Measurements from ENCODE around the gene SLC4A1AP. TPM values are rescaled to one million over a fixed set of nuclear protein-coding genes. Genes with fewer than 3 reads are reported as not detected.

Gene SLC4A1AP
- total RNA-seq, 1 experiment from 2014 or later: 19.8 TPM

- Histone ChIP-seq H3K9me3 (ENCODE audit: control insufficient read depth in 1 of 2, insufficient read depth in 1 of 2, low read depth in 1 of 2, low read length in 2 of 2) (no peaks in the 10 kb centered on the region), H3K27me3 (ENCODE audit: insufficient read depth, low read length) (no peaks in the 10 kb centered on the region), H3K4me2 (ENCODE audit: low read length) (no peak overlapping the region), H3K79me2 (ENCODE audit: insufficient read depth, low read length) (no peaks in the 10 kb centered on the region), H4K20me1 (ENCODE audit: insufficient read depth) (no peaks in the 10 kb centered on the region), H3K4me3 (replicated peaks in 1 of 2; ENCODE audit: low read depth in 1 of 2, low read length in 2 of 2) (no peak overlapping the region), H3K9ac (ENCODE audit: low read length) (no peak overlapping the region), H3K27ac (ENCODE audit: low read depth, low read length) (no peak overlapping the region), H3K36me3 (ENCODE audit: control insufficient read depth in 1 of 2, insufficient read depth in 2 of 2, low read length in 2 of 2) (no peaks in the 10 kb centered on the region), H2AFZ (ENCODE audit: low read depth, low read length, poor library complexity, severe bottlenecking) (no peak overlapping the region), H3K9me2 (ENCODE audit: insufficient read depth) (no peaks in the 10 kb centered on the region), H3K4me1 (ENCODE audit: control insufficient read depth in 1 of 2, insufficient read depth in 2 of 2, low read length in 2 of 2) (peaks cover 13 to 45% of the 10 kb centered on the region in 2 experiments)
- CTCF ChIA-PET: no interaction called here
- DNase-seq (ENCODE audit: low read depth, low spot score) (no peak), ATAC-seq (no peak)
- TF ChIP-seq CEBPB (IDR thresholded peaks at IDR 0.05; ENCODE audit: low read depth): peak; percentile 48
- TF ChIP-seq POLR2AphosphoS5 (IDR thresholded peaks at IDR 0.05; ENCODE audit: low read depth, low read length): no peak
- POLR2A ChIA-PET: no interaction called here
- no TSS peak for BruUV-seq (replicated peaks)
- intact Hi-C loops (cut with micrococcal nuclease): no loop called here
- RAD21 ChIA-PET (ENCODE audit: low non-redundant PET in 1 of 2, low total read pairs in 2 of 2, uncharacterized antibody in 2 of 2, unreplicated experiment in 2 of 2): no interaction called here
Observed at GRCh38 chr2:27710640-27711430, 47.1 kb downstream of the SLC4A1AP start.

DNA sequence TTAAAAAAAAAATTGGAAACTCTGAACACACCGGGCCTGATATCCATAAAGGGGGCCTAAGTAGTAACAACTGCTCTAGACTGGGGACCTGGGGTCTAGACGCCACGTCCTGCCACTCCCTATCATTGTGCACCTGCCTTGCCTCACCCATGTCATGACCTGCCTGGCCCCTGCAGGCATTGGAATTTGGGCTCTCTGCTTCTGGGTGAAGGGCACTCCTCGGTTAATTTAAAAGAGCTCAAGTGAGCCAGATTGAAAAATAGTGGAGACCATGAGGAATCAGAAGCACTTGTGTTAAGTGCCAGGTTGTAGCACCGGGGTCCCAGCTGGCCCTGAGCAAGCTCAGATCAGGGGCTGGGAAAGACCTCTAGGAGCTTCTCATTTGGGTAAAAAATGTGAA is 48.1 kb downstream of the SLC4A1AP start:
- POLR2A ChIA-PET: no interaction called here
- H3K4me3 ChIP-seq (replicated peaks in 1 of 2; ENCODE audit: low read depth in 1 of 2, low read length in 2 of 2): no peak overlapping the region
- CTCF ChIA-PET: interaction anchor here (1.6 to 1.9 kb wide), 2 partner anchors 8 to 29 kb away, joined by 3 to 5 read pairs; no protein-coding TSS in a partner anchor
- no peaks in the 10 kb centered on the region for H3K9me2 ChIP-seq (ENCODE audit: insufficient read depth)
- no TSS peak for BruUV-seq (replicated peaks)
- H3K36me3 ChIP-seq (ENCODE audit: control insufficient read depth in 1 of 2, insufficient read depth in 2 of 2, low read length in 2 of 2): no peaks in the 10 kb centered on the region
- intact Hi-C loops (cut with micrococcal nuclease): no loop called here
- no peak for TF ChIP-seq CEBPB (IDR thresholded peaks at IDR 0.05; ENCODE audit: low read depth)
- H3K79me2 ChIP-seq (ENCODE audit: insufficient read depth, low read length): no peaks in the 10 kb centered on the region
- H3K4me1 ChIP-seq (ENCODE audit: control insufficient read depth in 1 of 2, insufficient read depth in 2 of 2, low read length in 2 of 2): peaks cover 9 to 45% of the 10 kb centered on the region in 2 experiments
- H3K27ac ChIP-seq (ENCODE audit: low read depth, low read length): no peak overlapping the region
- ATAC-seq: no peak
- H3K9ac ChIP-seq (ENCODE audit: low read length): no peak overlapping the region
- RAD21 ChIA-PET (ENCODE audit: low non-redundant PET in 1 of 2, low total read pairs in 2 of 2, uncharacterized antibody in 2 of 2, unreplicated experiment in 2 of 2): no interaction called here
- H2AFZ ChIP-seq (ENCODE audit: low read depth, low read length, poor library complexity, severe bottlenecking): no peak overlapping the region
- no peaks in the 10 kb centered on the region for H3K9me3 ChIP-seq (ENCODE audit: control insufficient read depth in 1 of 2, insufficient read depth in 1 of 2, low read depth in 1 of 2, low read length in 2 of 2)
- H4K20me1 ChIP-seq (ENCODE audit: insufficient read depth): no peaks in the 10 kb centered on the region
- DNase-seq (ENCODE audit: low read depth, low spot score): no peak
- H3K27me3 ChIP-seq (ENCODE audit: insufficient read depth, low read length): no peaks in the 10 kb centered on the region
- H3K4me2 ChIP-seq (ENCODE audit: low read length): no peak overlapping the region

Data from HCT116 (cell line).